K562 (cell line): ENCODE results near the gene PRTN3. TPM values are rescaled to one million over a fixed set of nuclear protein-coding genes. Genes with fewer than 3 reads are reported as not detected.

Experiments
- ATAC-seq: fragments of 200-7000 bp; cut with Tn5 transposase; 3 replicates; pipeline ENCODE4 v1.9.1; 2020; ENCODE audit warnings: moderate library complexity
- BruUV-seq: library from RNA; stranded (reverse); fragments of 400-500 nt; replicated peaks from 2 replicates; lab custom pipeline; 2021; lab: Mats Ljungman, UMichigan
- CTCF ChIA-PET: fragments of 300-600 bp; formaldehyde crosslinking; extraction: SDS; loops from one replicate; lab custom pipeline; 2021; ENCODE audit warnings: low intra/inter-chr PET ratio; lab: Yijun Ruan, JAX
- POLR2A ChIA-PET: fragments of 300-600, 350-650 bp; sonication (Branson Sonifier 250); formaldehyde crosslinking; extraction: SDS; loops from one replicate; lab custom pipeline; 2021; ENCODE audit warnings: antibody characterized with exemption, inconsistent platforms; lab: Yijun Ruan, JAX
- DNase-seq, 4 experiments: peaks; one replicate each; pipeline versions ENCODE4 v3.0.0 to v3.0.0-alpha.2; 2011 to 2018; ENCODE audit warnings: low spot score in 3 of 4, mixed read lengths in 3 of 4; ENCODE audit errors: extremely low read depth in 1 of 4
- FAIRE-seq: peaks from 2 replicates; lab custom pipeline; 2011; peaks lifted over from hg19 to GRCh38; lab: Jason Lieb, UNC
- H2AFZ ChIP-seq: 2 replicates; pipeline ENCODE4 v1.6.0; 2011; ENCODE audit warnings: low read depth, low read length, control low read depth, inconsistent platforms
- H3K27ac ChIP-seq: fragments of 200-600 bp; 3 replicates; pipeline ENCODE4 v1.8.0; 2011; ENCODE audit warnings: low read depth, mild to moderate bottlenecking, control low read depth, inconsistent platforms, low read length, moderate library complexity, mixed read lengths; ENCODE audit errors: extremely low read depth
- H3K27me3 ChIP-seq, 2 experiments: fragments of 300-600 bp in 1 of 2; 2 replicates in 1 of 2; 3 replicates in 1 of 2; pipeline versions ENCODE4 v1.6.0 to v1.8.0; 2011; ENCODE audit warnings: inconsistent platforms in 2 of 2, low read length in 2 of 2, mild to moderate bottlenecking in 1 of 2, mixed read lengths in 1 of 2, moderate library complexity in 1 of 2; ENCODE audit not compliant: control insufficient read depth in 2 of 2, insufficient read depth in 2 of 2
- H3K36me3 ChIP-seq: fragments of 300-600 bp; 3 replicates; pipeline ENCODE4 v1.8.0; 2011; ENCODE audit warnings: mild to moderate bottlenecking, low read length, inconsistent platforms; ENCODE audit not compliant: control insufficient read depth, insufficient read depth
- H3K4me1 ChIP-seq, 2 experiments: fragments of 200-600 bp in 1 of 2; replicated peaks in 1 of 2; 2 replicates in 1 of 2; 3 replicates in 1 of 2; pipeline versions ENCODE4 v1.5.1 to v1.8.0; 2011; ENCODE audit warnings: inconsistent platforms in 2 of 2, low read length in 2 of 2, mild to moderate bottlenecking in 1 of 2, mixed read lengths in 1 of 2, moderate library complexity in 1 of 2; ENCODE audit not compliant: control insufficient read depth in 2 of 2, insufficient read depth in 2 of 2
- H3K4me2 ChIP-seq: 2 replicates; pipeline ENCODE4 v1.6.1; 2011; ENCODE audit warnings: low read length, control low read depth, inconsistent platforms, mixed read lengths; ENCODE audit not compliant: insufficient read depth
- H3K4me3 ChIP-seq: fragments of 200-600 bp; sonication (generic), shearing (Covaris generic); 2 replicates; pipeline ENCODE4 v1.5.1; 2016; ENCODE audit warnings: control low read depth, inconsistent platforms
- H3K79me2 ChIP-seq: fragments of 200-600 bp; 3 replicates; pipeline ENCODE4 v1.8.0; 2011; ENCODE audit warnings: low read length, inconsistent platforms; ENCODE audit not compliant: control insufficient read depth, insufficient read depth
- H3K9ac ChIP-seq, 2 experiments: 2 replicates each; pipeline versions ENCODE4 v1.6.0 to v1.6.1; 2011; ENCODE audit warnings: low read depth in 2 of 2, low read length in 2 of 2, control low read depth in 1 of 2, inconsistent platforms in 1 of 2, mild to moderate bottlenecking in 1 of 2, mixed read lengths in 1 of 2; ENCODE audit not compliant: insufficient read depth in 1 of 2
- H3K9me1 ChIP-seq: one replicate; pipeline ENCODE4 v1.6.0; 2011; ENCODE audit warnings: inconsistent platforms, mild to moderate bottlenecking, low read length, moderate library complexity; ENCODE audit not compliant: control insufficient read depth, insufficient read depth
- H3K9me3 ChIP-seq: replicated peaks from 2 replicates; pipeline ENCODE4 v1.5.1; 2011; ENCODE audit warnings: low read depth, low read length, inconsistent platforms; ENCODE audit not compliant: control insufficient read depth, insufficient read depth
- H4K20me1 ChIP-seq: replicated peaks from 2 replicates; pipeline ENCODE4 v1.6.1; 2011; ENCODE audit warnings: low read length, inconsistent platforms, mixed read lengths; ENCODE audit not compliant: control insufficient read depth, insufficient read depth
- CREBBP ChIP-seq: IDR thresholded peaks from one replicate; pipeline ENCODE4 v1.6.1; 2012; ENCODE audit warnings: low read depth, mild to moderate bottlenecking, control low read depth, inconsistent platforms, low read length
- MYNN ChIP-seq, 2 experiments: sonication (generic); formaldehyde crosslinking in 1 of 2; IDR thresholded peaks; 2 replicates each; pipeline versions ENCODE4 v1.5.0 to v1.6.1; 2016 to 2020; ENCODE audit warnings: antibody characterized with exemption in 1 of 2, missing genetic modification reagents in 1 of 2
- NFIC ChIP-seq: fragments of 450-650 bp; IDR thresholded peaks from 2 replicates; pipeline ENCODE4 v1.6.1; 2017; ENCODE audit warnings: mild to moderate bottlenecking, inconsistent platforms
- NR2C2 ChIP-seq, 2 experiments: fragments of 200-800 bp in 1 of 2; sonication (Bioruptor generic) in 1 of 2; sonication (generic) in 1 of 2; formaldehyde crosslinking in 1 of 2; IDR thresholded peaks; 2 replicates each; pipeline versions ENCODE4 v1.6.1 to v1.8.0; 2016 to 2022; ENCODE audit warnings: mild to moderate bottlenecking in 1 of 2, missing compliant biosample characterization in 1 of 2, missing genetic modification characterization in 1 of 2, missing genetic modification reagents in 1 of 2
- POLR2A ChIP-seq: fragments of 450-650 bp; conservative IDR thresholded peaks from 2 replicates; pipeline ENCODE4 v1.6.1; 2016
- POLR2G ChIP-seq: fragments of 200-400 bp; formaldehyde crosslinking; IDR thresholded peaks from 2 replicates; pipeline ENCODE4 v1.6.1; 2017; ENCODE audit warnings: low read depth, mild to moderate bottlenecking, antibody characterized with exemption, low read length, moderate library complexity
- PRPF4 ChIP-seq: fragments of 200-400 bp; formaldehyde crosslinking; IDR thresholded peaks from one replicate; pipeline ENCODE4 v1.6.1; 2017; ENCODE audit warnings: low read length, low read depth, mild to moderate bottlenecking; ENCODE audit not compliant: insufficient read depth, poor library complexity, severe bottlenecking
- SMAD1 ChIP-seq: fragments of 150-350 bp; IDR thresholded peaks from 2 replicates; pipeline ENCODE4 v1.6.1; 2014; ENCODE audit warnings: low read length, low read depth; ENCODE audit not compliant: partially characterized antibody
- SP1 ChIP-seq: sonication (generic); formaldehyde crosslinking; IDR thresholded peaks from 2 replicates; pipeline ENCODE4 v1.8.1; 2022; ENCODE audit warnings: mild to moderate bottlenecking, missing genetic modification reagents
- TRIM28 ChIP-seq: fragments of 450-650 bp; IDR thresholded peaks from 2 replicates; pipeline ENCODE4 v1.6.1; 2017
- ZNF282 ChIP-seq: sonication (generic); formaldehyde crosslinking; IDR thresholded peaks from 2 replicates; pipeline ENCODE4 v1.8.1; 2023; ENCODE audit warnings: missing genetic modification reagents
- WGBS: fragments of 100-300 bp; shearing (Covaris generic); methylation state at CpG from one replicate; pipeline ENCODE4 v1.1.6; 2016; ENCODE audit warnings: low coverage, mixed read lengths; ENCODE audit not compliant: insufficient coverage; ENCODE audit errors: missing lambda C conversion rate; 5-methylcytosine and 5-hydroxymethylcytosine counted together
- in situ Hi-C: fragments of 300-500 bp; cut with MboI; formaldehyde crosslinking; loops from 4 replicates; pipeline ENCODE4 v1.15.0; 2018; ENCODE audit warnings: inconsistent platforms, mixed read lengths
- intact Hi-C: fragments of 100-400 bp; cut with micrococcal nuclease; formaldehyde crosslinking; loops from 2 replicates; pipeline ENCODE4 v1.14.2; 2022
- polyA plus RNA-seq, 8 experiments: library from polyadenylated mRNA; depleted of rRNA in 4 of 8; stranded (reverse) in 5 of 8; unstranded in 3 of 8; fragments of >200 nt; fragmentation: Nextera tagmentation in 2 of 8; fragmentation: Illumina TruSeq in 1 of 8; extraction: Ambion mirVana in 2 of 8; extraction: Trizol in 1 of 8; gene quantifications; 2 replicates each; pipeline versions ENCODE4 v1.2.1 to v1.2.3, GENCODE V29; 2011 to 2014; ENCODE audit warnings: inconsistent platforms in 1 of 8, missing spikeins in 1 of 8
- total RNA-seq, 7 experiments: library from RNA; depleted of rRNA in 6 of 7; stranded (reverse); fragments of >200 nt in 6 of 7; fragmentation: Illumina TruSeq in 2 of 7; extraction: Trizol in 2 of 7; gene quantifications; 2 replicates each; pipeline versions ENCODE4 v1.2.1 to v1.2.3, GENCODE V29; 2011 to 2021; ENCODE audit warnings: low replicate concordance in 1 of 7
- TF ChIP-seq, protein P1 (sequence below): sonication (generic); formaldehyde crosslinking; IDR thresholded peaks from 2 replicates; pipeline ENCODE4 v1.8.1; 2023; ENCODE audit warnings: missing genetic modification reagents, mild to moderate bottlenecking, borderline replicate concordance
- TF ChIP-seq, protein P2 (sequence below): sonication (generic); formaldehyde crosslinking; IDR thresholded peaks from 2 replicates; pipeline ENCODE4 v1.4.0; 2020; ENCODE audit warnings: mild to moderate bottlenecking, missing genetic modification reagents

The PRTN3 gene
- total and polyA plus RNA-seq, 9 of the 15 experiments (the other 6 are each of a cell fraction or from before 2014, with no cell fraction given), result 0.14 to 0.86 (median 0.43) TPM; not detected in 3

DNA sequence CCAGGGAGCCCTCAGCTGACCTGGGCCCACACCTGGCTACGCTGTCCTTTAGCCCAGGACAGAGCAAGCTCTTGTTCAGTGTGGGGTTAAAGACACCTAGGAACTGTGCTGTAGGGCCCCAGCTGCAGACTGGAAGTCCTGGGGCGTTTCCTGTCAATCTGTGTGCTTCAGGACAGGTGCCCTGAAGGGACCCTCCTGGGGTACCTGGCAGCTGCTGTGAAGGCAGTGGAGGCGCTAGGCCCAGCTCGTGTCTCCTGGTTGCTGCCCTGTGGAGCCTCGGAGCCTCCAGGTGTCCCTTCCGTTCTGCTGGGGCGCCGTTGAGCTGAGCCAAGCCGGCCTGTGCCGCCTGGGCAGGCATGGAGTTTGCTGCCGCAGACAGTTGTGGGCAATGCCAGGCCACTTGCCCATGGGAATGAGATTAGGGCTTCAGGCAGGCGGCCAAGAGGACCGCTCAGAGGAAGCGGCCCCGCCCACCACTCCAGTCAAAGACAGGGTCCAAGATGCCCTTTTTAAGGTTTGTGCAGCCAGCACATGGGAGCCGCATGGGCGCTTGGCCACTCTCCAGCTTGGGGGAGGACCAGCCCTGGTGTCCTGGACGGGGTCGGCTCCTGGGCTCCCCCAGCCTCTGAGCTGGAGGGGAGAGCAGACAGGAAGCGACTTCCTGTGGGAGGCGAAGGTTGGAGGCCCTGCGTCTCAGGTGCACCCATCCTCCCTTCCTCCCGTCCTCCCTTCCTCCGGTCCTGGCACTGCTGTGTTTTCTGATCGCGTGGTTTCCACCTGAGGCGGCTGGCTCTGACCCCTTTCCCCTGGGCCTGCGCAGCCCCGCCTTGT is 39.6 kb upstream of the PRTN3 start:
- H3K4me3 ChIP-seq, result peak overlapping the region; percentile 99; the same call in 1 of the 2 replicates
- BruUV-seq, result no TSS peak
- no peak for TF ChIP-seq MYNN (IDR thresholded peaks at IDR 0.05)
- no peak for TF ChIP-seq MYNN (CRISPR knock-in tag; IDR thresholded peaks at IDR 0.05)
- TF ChIP-seq ZNF282 (CRISPR knock-in tag), result peak; percentile 14; the same call in 1 of the 2 replicates
- TF ChIP-seq, protein P1, sequence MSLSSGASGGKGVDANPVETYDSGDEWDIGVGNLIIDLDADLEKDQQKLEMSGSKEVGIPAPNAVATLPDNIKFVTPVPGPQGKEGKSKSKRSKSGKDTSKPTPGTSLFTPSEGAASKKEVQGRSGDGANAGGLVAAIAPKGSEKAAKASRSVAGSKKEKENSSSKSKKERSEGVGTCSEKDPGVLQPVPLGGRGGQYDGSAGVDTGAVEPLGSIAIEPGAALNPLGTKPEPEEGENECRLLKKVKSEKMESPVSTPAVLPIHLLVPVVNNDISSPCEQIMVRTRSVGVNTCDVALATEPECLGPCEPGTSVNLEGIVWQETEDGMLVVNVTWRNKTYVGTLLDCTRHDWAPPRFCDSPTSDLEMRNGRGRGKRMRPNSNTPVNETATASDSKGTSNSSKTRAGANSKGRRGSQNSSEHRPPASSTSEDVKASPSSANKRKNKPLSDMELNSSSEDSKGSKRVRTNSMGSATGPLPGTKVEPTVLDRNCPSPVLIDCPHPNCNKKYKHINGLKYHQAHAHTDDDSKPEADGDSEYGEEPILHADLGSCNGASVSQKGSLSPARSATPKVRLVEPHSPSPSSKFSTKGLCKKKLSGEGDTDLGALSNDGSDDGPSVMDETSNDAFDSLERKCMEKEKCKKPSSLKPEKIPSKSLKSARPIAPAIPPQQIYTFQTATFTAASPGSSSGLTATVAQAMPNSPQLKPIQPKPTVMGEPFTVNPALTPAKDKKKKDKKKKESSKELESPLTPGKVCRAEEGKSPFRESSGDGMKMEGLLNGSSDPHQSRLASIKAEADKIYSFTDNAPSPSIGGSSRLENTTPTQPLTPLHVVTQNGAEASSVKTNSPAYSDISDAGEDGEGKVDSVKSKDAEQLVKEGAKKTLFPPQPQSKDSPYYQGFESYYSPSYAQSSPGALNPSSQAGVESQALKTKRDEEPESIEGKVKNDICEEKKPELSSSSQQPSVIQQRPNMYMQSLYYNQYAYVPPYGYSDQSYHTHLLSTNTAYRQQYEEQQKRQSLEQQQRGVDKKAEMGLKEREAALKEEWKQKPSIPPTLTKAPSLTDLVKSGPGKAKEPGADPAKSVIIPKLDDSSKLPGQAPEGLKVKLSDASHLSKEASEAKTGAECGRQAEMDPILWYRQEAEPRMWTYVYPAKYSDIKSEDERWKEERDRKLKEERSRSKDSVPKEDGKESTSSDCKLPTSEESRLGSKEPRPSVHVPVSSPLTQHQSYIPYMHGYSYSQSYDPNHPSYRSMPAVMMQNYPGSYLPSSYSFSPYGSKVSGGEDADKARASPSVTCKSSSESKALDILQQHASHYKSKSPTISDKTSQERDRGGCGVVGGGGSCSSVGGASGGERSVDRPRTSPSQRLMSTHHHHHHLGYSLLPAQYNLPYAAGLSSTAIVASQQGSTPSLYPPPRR (CRISPR knock-in tag), result peak; percentile 28; the same call in 1 of the 2 replicates
- TF ChIP-seq PRPF4, result peak; percentile 21
- TF ChIP-seq SMAD1, result peak; percentile 10
- TF ChIP-seq NFIC, result peak; percentile 41
- no peak for TF ChIP-seq TRIM28
- TF ChIP-seq POLR2A, result peak; percentile 46; the same call in 1 of the 2 replicates
- peak; percentile 66 for TF ChIP-seq SP1 (CRISPR knock-in tag)
- peak; percentile 57 for TF ChIP-seq POLR2G
- TF ChIP-seq, protein P2, sequence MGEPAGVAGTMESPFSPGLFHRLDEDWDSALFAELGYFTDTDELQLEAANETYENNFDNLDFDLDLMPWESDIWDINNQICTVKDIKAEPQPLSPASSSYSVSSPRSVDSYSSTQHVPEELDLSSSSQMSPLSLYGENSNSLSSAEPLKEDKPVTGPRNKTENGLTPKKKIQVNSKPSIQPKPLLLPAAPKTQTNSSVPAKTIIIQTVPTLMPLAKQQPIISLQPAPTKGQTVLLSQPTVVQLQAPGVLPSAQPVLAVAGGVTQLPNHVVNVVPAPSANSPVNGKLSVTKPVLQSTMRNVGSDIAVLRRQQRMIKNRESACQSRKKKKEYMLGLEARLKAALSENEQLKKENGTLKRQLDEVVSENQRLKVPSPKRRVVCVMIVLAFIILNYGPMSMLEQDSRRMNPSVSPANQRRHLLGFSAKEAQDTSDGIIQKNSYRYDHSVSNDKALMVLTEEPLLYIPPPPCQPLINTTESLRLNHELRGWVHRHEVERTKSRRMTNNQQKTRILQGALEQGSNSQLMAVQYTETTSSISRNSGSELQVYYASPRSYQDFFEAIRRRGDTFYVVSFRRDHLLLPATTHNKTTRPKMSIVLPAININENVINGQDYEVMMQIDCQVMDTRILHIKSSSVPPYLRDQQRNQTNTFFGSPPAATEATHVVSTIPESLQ (CRISPR knock-in tag), result 0 out of 2 replicates have a peak, but pooled peaks have one; percentile 26
- TF ChIP-seq CREBBP, result no peak
- TF ChIP-seq NR2C2 (CRISPR knock-in tag; IDR thresholded peaks at IDR 0.05), result 0 out of 2 replicates have a peak, but pooled peaks have one; percentile 28
- no peak for TF ChIP-seq NR2C2 (tag; IDR thresholded peaks at IDR 0.05)

More for the DNA sequence above, 39.6 kb upstream of the PRTN3 start:
- no peak overlapping the region for H2AFZ ChIP-seq
- FAIRE-seq (no peak), ATAC-seq (no peak), DNase-seq (peak in 2 of 4 experiments; percentile 17)
- H3K36me3 ChIP-seq, result peaks cover 82% of the 10 kb centered on the region
- H3K9me1 ChIP-seq, result peaks cover 16% of the 10 kb centered on the region
- H3K27ac ChIP-seq, result peak overlapping the region; percentile 98; the same call in 2 of the 3 replicates
- 86% methylated on average over 19 of the region's 29 CpGs for WGBS
- H3K9me3 ChIP-seq, result no peaks in the 10 kb centered on the region; the same call in 1 of the 2 replicates
- in situ Hi-C loops, result no loop called here
- CTCF ChIA-PET, result no interaction called here
- peaks cover 93% of the 10 kb centered on the region for H3K79me2 ChIP-seq
- H4K20me1 ChIP-seq, result peaks cover 66% of the 10 kb centered on the region
- POLR2A ChIA-PET, result interaction anchor here (0.5 to 2.1 kb wide), 7 partner anchors 9 to 31 kb away, joined by 3 to 9 read pairs (median 4); partner anchors contain the start of gene AZU1
- intact Hi-C loops, result no loop called here
- H3K27me3 ChIP-seq, result no peaks in the 10 kb centered on the region
- peaks cover 22 to 79% of the 10 kb centered on the region in 2 experiments for H3K4me1 ChIP-seq
- H3K9ac ChIP-seq, result peak overlapping the region; percentile 94 to 98; a peak in 3 of 4 replicates
- H3K4me2 ChIP-seq, result peak overlapping the region; percentile 85; the same call in 1 of the 2 replicates
